Measurements from ENCODE around the gene MALRD1. TPM values are rescaled to one million over a fixed set of nuclear protein-coding genes. Genes with fewer than 3 reads are reported as not detected.

Gene MALRD1
- total RNA-seq, 4 donors from 2014 or later, result 1.1 to 6.2 TPM; not detected in 2

DNA sequence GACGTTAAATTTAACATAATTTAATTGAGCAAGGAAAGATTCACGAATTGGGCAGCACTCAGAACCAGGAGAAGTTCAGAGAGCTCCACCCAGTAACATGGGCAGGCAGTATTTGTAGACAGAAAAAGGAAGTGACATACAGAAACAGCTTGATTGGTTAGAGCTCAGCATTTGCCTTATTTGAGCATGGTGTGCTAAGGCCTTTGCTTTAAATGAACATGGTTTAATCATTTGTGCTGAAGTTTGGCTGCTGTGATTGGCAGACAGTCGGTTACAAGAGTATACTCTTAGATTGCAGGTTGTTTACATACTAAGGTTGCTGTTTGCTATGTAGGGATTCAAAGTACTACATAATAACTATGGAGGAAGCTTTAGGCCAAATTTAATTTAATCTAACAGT is 199.2 kb downstream of the MALRD1 start:
- Histone ChIP-seq H3K4me3 (no peak overlapping the region), H3K9me3 (no peaks in the 10 kb centered on the region), H3K4me1 (no peaks in the 10 kb centered on the region), H3K36me3 (no peaks in the 10 kb centered on the region), H3K27ac (no peak overlapping the region), H3K27me3 (no peaks in the 10 kb centered on the region)
- TF ChIP-seq, protein P1, sequence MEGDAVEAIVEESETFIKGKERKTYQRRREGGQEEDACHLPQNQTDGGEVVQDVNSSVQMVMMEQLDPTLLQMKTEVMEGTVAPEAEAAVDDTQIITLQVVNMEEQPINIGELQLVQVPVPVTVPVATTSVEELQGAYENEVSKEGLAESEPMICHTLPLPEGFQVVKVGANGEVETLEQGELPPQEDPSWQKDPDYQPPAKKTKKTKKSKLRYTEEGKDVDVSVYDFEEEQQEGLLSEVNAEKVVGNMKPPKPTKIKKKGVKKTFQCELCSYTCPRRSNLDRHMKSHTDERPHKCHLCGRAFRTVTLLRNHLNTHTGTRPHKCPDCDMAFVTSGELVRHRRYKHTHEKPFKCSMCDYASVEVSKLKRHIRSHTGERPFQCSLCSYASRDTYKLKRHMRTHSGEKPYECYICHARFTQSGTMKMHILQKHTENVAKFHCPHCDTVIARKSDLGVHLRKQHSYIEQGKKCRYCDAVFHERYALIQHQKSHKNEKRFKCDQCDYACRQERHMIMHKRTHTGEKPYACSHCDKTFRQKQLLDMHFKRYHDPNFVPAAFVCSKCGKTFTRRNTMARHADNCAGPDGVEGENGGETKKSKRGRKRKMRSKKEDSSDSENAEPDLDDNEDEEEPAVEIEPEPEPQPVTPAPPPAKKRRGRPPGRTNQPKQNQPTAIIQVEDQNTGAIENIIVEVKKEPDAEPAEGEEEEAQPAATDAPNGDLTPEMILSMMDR (IDR thresholded peaks at IDR 0.05), result no peak
- TF ChIP-seq POLR2A (IDR thresholded peaks at IDR 0.05), result no peak
- intact Hi-C loops (cut with DNase I; ENCODE audit: low total_unique reads), result no loop called here
- DNase-seq, result no peak

DNA sequence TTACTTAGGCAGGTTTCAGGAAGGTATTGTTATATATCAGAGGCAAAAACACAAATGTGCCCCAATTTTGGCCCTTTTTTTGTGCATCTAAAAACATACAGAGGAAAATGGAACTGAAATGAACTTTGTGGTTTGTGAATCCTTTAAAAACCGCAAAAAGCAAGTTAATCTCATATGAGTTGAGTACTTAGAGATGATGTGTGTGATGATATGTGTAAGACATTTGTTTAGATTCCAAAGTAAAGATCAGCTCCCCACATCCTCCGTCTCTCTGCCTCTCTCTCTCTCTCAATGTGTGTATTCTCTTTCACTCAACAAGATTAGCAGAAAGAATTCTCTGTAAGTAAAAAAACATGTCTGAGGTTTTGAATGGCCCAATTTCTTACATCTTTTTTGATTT is 201.9 kb downstream of the MALRD1 start:
- Histone ChIP-seq H3K9me3 (no peaks in the 10 kb centered on the region), H3K4me3 (no peak overlapping the region), H3K36me3 (no peaks in the 10 kb centered on the region), H3K27me3 (no peaks in the 10 kb centered on the region), H3K27ac (no peak overlapping the region), H3K4me1 (no peaks in the 10 kb centered on the region)
- DNase-seq, result no peak
- TF ChIP-seq, protein P1 (IDR thresholded peaks at IDR 0.05), result no peak
- TF ChIP-seq POLR2A (IDR thresholded peaks at IDR 0.05), result no peak
- intact Hi-C loops (cut with DNase I; ENCODE audit: low total_unique reads), result no loop called here

- Histone ChIP-seq H3K27ac (no peak overlapping the region), H3K4me1 (no peaks in the 10 kb centered on the region), H3K4me3 (no peak overlapping the region), H3K36me3 (no peaks in the 10 kb centered on the region), H3K27me3 (no peaks in the 10 kb centered on the region), H3K9me3 (no peaks in the 10 kb centered on the region)
- intact Hi-C loops (cut with DNase I; ENCODE audit: low total_unique reads), result no loop called here
- no peak for DNase-seq
- TF ChIP-seq POLR2A (IDR thresholded peaks at IDR 0.05), result no peak
- TF ChIP-seq, protein P1 (IDR thresholded peaks at IDR 0.05), result no peak
Measured at GRCh38 chr10:19252531-19252930, 203.9 kb downstream of the MALRD1 start.

DNA sequence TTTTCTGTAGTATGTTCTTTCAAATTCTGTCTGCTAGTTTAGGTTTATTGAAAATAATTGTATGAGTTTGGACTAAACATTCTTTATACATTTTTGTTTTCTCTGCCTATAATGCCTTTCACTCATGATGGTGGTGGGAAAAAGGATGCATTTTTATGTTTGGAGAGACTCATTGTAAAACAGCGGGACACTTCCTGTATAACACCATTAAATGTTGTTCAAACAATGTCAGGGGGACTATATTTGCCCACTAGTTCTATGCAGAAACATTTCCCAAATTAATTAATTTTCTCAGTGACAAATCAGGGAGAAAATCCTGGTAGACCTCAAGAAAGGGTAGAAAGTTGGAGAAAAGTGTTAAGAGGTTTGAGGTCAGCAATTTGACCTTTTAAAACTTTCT is 207.7 kb downstream of the MALRD1 start:
- DNase-seq, result no peak
- Histone ChIP-seq H3K27me3 (no peaks in the 10 kb centered on the region), H3K36me3 (no peaks in the 10 kb centered on the region), H3K4me3 (no peak overlapping the region), H3K27ac (no peak overlapping the region), H3K9me3 (no peaks in the 10 kb centered on the region), H3K4me1 (no peaks in the 10 kb centered on the region)
- TF ChIP-seq POLR2A (IDR thresholded peaks at IDR 0.05), result no peak
- TF ChIP-seq, protein P1 (IDR thresholded peaks at IDR 0.05), result no peak
- intact Hi-C loops (cut with DNase I; ENCODE audit: low total_unique reads), result no loop called here

DNA sequence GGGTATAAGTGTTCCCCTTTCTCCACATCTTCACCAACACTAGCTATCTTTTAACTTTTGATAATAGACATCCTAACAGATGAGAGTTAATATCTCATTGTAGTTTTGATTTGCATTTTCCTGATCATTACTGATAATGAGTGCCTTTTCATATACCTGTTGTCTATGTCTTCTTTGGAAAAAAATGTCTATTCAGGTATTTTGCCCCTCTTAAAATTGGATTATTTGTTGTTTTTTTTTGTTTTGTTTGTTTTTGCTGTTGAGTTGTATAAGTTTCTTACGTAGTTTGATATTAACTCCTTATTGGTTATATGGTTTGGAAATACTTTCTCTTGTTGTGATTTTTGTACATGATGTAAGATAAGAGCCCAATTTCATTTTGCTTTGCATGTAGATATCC is 214.7 kb downstream of the MALRD1 start:
- intact Hi-C loops (cut with DNase I; ENCODE audit: low total_unique reads), result no loop called here
- Histone ChIP-seq H3K27me3 (no peaks in the 10 kb centered on the region), H3K4me3 (no peak overlapping the region), H3K36me3 (no peaks in the 10 kb centered on the region), H3K4me1 (no peaks in the 10 kb centered on the region), H3K9me3 (no peaks in the 10 kb centered on the region), H3K27ac (no peak overlapping the region)
- TF ChIP-seq, protein P1 (IDR thresholded peaks at IDR 0.05), result no peak
- TF ChIP-seq POLR2A (IDR thresholded peaks at IDR 0.05), result no peak
- DNase-seq, result no peak

All from uterus (tissue), 4 donors.